Gastrocnemius medialis (tissue), 4 donors: ENCODE results near the gene THSD7B. TPM values are rescaled to one million over a fixed set of nuclear protein-coding genes. Genes with fewer than 3 reads are reported as not detected.

ENCODE experiments used
- ATAC-seq, 2 donors: fragments of 150-250 bp; one replicate each; pipeline ENCODE4 v1.9.1; 2016
- DNase-seq, 2 donors: peaks; one replicate each; pipeline ENCODE4 v3.0.0-alpha.2; 2019
- H3K27ac ChIP-seq, 4 donors: fragments of 200-600 bp; sonication (generic); 1 replicate in 1 of 4; 2 replicates in 3 of 4; pipeline ENCODE4 v1.5.1; 2016 to 2018; ENCODE audit warnings: mild to moderate bottlenecking in 2 of 4, moderate library complexity in 1 of 4
- H3K27me3 ChIP-seq, 3 donors: fragments of 200-600 bp; sonication (generic) in 2 of 3; 1 replicate in 1 of 3; 2 replicates in 2 of 3; pipeline versions ENCODE4 v1.5.1 to v1.6.0; 2016 to 2019; ENCODE audit warnings: mild to moderate bottlenecking in 1 of 3, moderate library complexity in 1 of 3
- H3K36me3 ChIP-seq, 2 donors: fragments of 200-600 bp; sonication (generic) in 1 of 2; one replicate each; pipeline ENCODE4 v1.5.1; 2017 to 2018
- H3K4me1 ChIP-seq, 2 donors: fragments of 200-600 bp; sonication (generic) in 1 of 2; one replicate each; pipeline ENCODE4 v1.5.1; 2016 to 2017; ENCODE audit warnings: mild to moderate bottlenecking in 2 of 2
- H3K4me3 ChIP-seq, 4 donors: fragments of 200-600 bp; sonication (generic) in 3 of 4; 1 replicate in 1 of 4; 2 replicates in 3 of 4; pipeline ENCODE4 v1.5.1; 2016 to 2019; ENCODE audit warnings: mild to moderate bottlenecking in 2 of 4
- H3K9me3 ChIP-seq, 3 donors: fragments of 200-600 bp; sonication (generic) in 2 of 3; 1 replicate in 1 of 3; 2 replicates in 2 of 3; pipeline ENCODE4 v1.5.1; 2016 to 2019
- CTCF ChIP-seq, 5 experiments: fragments of 450-650 bp in 3 of 5; fragments of 200-600 bp in 2 of 5; sonication (generic) in 2 of 5; IDR thresholded peaks in 4 of 5; conservative IDR thresholded peaks in 1 of 5; 1 replicate in 4 of 5; 2 replicates in 1 of 5; pipeline ENCODE4 v1.5.1; 2016 to 2019; ENCODE audit warnings: antibody characterized with exemption in 5 of 5, mild to moderate bottlenecking in 3 of 5, moderate library complexity in 3 of 5
- POLR2A ChIP-seq, 2 donors: fragments of 450-650 bp; IDR thresholded peaks; one replicate each; pipeline ENCODE4 v1.6.1; 2017; ENCODE audit warnings: antibody characterized with exemption in 2 of 2, mild to moderate bottlenecking in 2 of 2, moderate library complexity in 2 of 2
- in situ Hi-C, 4 donors: fragments of 200-750 bp; cut with MboI; loops; one replicate each; pipeline versions ENCODE4 v1.15.0 to v1.8.0; 2017; ENCODE audit warnings: low sequenced_read_pairs in 4 of 4
- intact Hi-C: fragments of 100-400 bp; cut with DNase I; formaldehyde crosslinking; loops from one replicate; pipeline ENCODE4 v1.15.1; 2023; ENCODE audit warnings: low total_unique reads
- total RNA-seq, 4 donors: library from RNA; depleted of rRNA; stranded (reverse); fragments of >200 nt; gene quantifications; one replicate each; pipeline versions ENCODE4 v1.1.0 to v1.2.3, GENCODE V29; 2016

THSD7B gene
- total RNA-seq, 4 donors from 2014 or later = not detected

DNA sequence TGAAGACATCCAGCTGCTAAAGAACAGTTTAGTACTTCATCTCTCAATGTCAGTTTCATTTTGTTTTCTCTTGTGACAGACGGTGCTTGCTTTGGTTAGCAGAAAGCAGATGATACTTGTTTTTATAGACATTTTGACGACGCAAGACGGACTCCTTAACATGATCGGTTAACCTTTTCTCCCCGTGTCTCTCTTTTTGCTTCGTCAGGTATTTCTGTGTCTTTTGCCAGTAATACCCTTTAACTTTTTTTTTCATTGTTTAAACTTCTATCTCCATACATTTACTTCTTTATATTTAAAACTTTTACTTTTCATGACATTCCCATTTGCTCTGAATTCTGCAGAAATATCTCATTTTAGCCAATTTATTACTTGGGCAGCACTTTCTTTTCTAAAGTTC, 57.9 kb downstream of the THSD7B start:
- no peak for ATAC-seq
- no peak for DNase-seq
- H3K27ac ChIP-seq = no peak overlapping the region
- in situ Hi-C loops (no loop called here), intact Hi-C loops (no loop called here)
- H3K4me1 ChIP-seq = no peaks in the 10 kb centered on the region
- H3K4me3 ChIP-seq = no peak overlapping the region
- H3K36me3 ChIP-seq = no peaks in the 10 kb centered on the region
- H3K27me3 ChIP-seq = no peaks in the 10 kb centered on the region
- no peaks in the 10 kb centered on the region for H3K9me3 ChIP-seq
- TF ChIP-seq CTCF (IDR thresholded peaks at IDR 0.05 in 4 of 5, conservative IDR thresholded peaks at IDR 0.05 in 1 of 5) (no peak), POLR2A (IDR thresholded peaks at IDR 0.05) (no peak)

- Histone ChIP-seq H3K36me3 (no peaks in the 10 kb centered on the region), H3K9me3 (no peaks in the 10 kb centered on the region), H3K27me3 (no peaks in the 10 kb centered on the region), H3K27ac (no peak overlapping the region), H3K4me3 (no peak overlapping the region), H3K4me1 (no peaks in the 10 kb centered on the region)
- intact Hi-C loops (no loop called here), in situ Hi-C loops (no loop called here)
- ATAC-seq (no peak), DNase-seq (no peak)
- TF ChIP-seq POLR2A (IDR thresholded peaks at IDR 0.05) (no peak), CTCF (IDR thresholded peaks at IDR 0.05 in 4 of 5, conservative IDR thresholded peaks at IDR 0.05 in 1 of 5) (no peak)
These were observed 62.8 kb downstream of the THSD7B start for GRCh38 chr2:136828162-136828561.

DNA sequence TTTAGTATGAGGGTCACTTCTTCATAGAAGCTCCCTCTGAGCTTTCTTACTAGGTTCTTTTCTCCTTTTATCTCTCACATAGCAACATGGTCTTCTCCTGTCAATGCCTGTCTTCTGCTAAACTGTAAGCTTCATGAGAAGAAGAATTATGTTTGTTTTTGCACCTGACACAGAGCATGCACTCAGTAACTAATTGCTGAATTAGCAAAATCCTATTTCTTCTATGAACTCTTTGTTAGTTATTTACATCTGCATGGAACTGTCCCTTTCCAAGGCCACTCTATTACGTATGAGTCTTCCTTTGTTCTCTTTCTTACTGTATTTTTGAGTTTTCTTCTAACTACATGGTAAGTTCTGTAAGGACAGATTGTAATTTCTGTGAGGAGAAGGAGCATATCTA, 63.4 kb downstream of the THSD7B start:
- intact Hi-C loops = no loop called here
- no peak for TF ChIP-seq CTCF (IDR thresholded peaks at IDR 0.05 in 4 of 5, conservative IDR thresholded peaks at IDR 0.05 in 1 of 5)
- no peak for TF ChIP-seq POLR2A (IDR thresholded peaks at IDR 0.05)
- Histone ChIP-seq H3K9me3 (no peaks in the 10 kb centered on the region), H3K27me3 (no peaks in the 10 kb centered on the region), H3K4me1 (no peaks in the 10 kb centered on the region), H3K36me3 (no peaks in the 10 kb centered on the region), H3K27ac (no peak overlapping the region), H3K4me3 (no peak overlapping the region)
- ATAC-seq = no peak
- in situ Hi-C loops = no loop called here
- no peak for DNase-seq

- in situ Hi-C loops = no loop called here
These were observed 79.2 kb downstream of the THSD7B start for GRCh38 chr2:136844546-136844945.

More at GRCh38 chr2:136844546-136844945, 79.2 kb downstream of the THSD7B start:
- ATAC-seq = no peak
- intact Hi-C loops = no loop called here
- Histone ChIP-seq H3K4me1 (no peaks in the 10 kb centered on the region), H3K36me3 (no peaks in the 10 kb centered on the region), H3K27ac (no peak overlapping the region), H3K27me3 (no peaks in the 10 kb centered on the region), H3K9me3 (no peaks in the 10 kb centered on the region), H3K4me3 (no peak overlapping the region)
- no peak for TF ChIP-seq CTCF (IDR thresholded peaks at IDR 0.05 in 4 of 5, conservative IDR thresholded peaks at IDR 0.05 in 1 of 5)
- no peak for TF ChIP-seq POLR2A (IDR thresholded peaks at IDR 0.05)
- DNase-seq = no peak
